GM08714 (cell line): ENCODE data around the gene AK8.

ENCODE experiments used
- H3K4me3 ChIP-seq: fragments of 200-500 bp; sonication (Bioruptor generic); 2 replicates; pipeline ENCODE4 v1.5.1; 2014; ENCODE audit warnings: mild to moderate bottlenecking, low read length, inconsistent platforms
- ZNF274 ChIP-seq: IDR thresholded peaks from 2 replicates; pipeline ENCODE4 v1.6.1; 2012; ENCODE audit warnings: mild to moderate bottlenecking, low read depth, low read length

The AK8 gene

DNA sequence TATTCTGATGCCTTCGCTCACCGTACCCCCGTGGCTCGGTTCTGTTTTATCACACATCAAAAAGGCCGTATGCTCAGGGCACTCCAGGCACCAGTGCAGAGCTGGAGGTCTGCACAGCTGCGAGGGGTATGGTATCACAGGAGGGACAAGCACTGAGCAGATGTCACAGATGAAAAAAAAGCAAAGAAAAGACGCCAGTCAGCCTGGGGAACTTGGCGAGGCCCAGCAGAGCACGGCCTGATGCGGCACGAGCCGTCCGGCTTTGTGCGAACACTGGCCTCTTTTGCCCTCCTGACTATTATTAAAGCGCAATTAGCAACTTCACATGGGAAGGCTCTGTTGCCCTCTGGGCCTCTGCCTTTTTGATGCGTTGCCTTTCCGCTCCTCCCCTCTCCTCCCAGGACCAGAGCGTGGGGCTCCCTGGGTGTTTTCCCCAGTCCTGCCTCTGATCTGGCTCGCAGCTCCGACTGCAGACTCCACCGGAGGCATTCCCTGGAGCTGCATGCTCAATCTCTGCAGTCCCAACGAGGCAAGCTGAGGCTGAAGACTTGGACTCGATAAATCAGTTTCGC is 44.4 kb downstream of the AK8 start:
- TF ChIP-seq ZNF274: no peak
- no peak overlapping the region for H3K4me3 ChIP-seq

DNA sequence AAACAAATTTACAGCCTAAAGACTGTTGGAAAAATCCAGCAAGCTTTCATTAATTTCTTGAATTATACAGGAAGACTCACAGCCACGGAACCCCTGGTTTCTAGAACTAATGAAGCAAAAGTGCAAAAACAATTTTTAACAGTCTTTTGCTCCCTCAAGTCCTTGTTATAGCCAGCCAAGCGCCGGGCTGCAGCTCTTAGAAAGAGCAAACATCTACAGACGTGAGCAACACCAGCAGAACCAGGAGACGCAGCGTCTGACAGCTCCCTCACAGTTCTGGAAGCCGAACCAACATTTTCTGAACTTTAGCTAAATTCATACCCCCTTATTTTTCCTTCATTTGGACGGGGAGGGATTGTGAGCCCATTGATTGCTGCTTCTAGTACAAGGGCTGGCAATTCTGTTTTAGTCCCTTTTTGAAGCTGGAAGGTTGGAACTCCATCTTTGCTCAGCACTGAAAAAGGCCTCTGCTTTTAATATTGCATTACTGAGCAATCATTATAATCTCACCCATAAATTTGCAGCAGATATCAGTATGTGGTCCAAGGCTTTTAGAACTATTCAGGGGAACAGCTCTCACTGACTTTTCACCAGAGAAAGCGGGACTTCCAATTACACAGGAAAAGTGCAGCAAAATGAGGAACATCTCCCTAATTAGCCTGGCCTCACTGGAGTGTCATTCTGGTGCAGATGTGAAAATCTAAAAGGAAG is 45.8 kb downstream of the AK8 start:
- TF ChIP-seq ZNF274: no peak
- H3K4me3 ChIP-seq: no peak overlapping the region

DNA sequence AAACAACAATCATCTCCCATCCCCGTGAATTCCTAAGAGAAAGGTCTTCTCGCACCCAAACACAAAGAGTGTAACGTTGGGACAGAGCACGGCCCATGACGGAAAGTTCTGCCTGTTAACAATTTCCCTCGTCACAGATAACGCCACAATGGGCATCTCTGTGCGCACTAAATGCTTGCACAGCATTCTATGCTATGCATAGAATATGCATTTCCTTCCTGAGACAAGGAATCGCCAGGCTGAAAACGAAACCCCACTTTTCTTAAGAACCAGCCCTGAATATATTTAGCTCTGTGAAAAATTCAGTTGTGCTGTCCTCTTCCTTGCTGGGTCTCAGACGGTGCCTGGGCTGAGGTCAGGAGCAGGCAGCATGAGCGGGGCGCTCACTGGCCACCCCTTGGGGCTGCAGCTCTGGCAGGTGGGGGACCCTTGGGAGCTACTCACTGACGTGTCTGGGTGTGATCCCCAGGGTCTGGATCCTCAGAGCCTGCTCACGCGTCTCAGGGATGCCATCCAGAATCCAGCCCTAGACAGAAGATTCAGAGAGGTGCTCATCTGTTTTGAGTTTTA is 49.8 kb downstream of the AK8 start:
- H3K4me3 ChIP-seq: no peak overlapping the region
- no peak for TF ChIP-seq ZNF274

DNA sequence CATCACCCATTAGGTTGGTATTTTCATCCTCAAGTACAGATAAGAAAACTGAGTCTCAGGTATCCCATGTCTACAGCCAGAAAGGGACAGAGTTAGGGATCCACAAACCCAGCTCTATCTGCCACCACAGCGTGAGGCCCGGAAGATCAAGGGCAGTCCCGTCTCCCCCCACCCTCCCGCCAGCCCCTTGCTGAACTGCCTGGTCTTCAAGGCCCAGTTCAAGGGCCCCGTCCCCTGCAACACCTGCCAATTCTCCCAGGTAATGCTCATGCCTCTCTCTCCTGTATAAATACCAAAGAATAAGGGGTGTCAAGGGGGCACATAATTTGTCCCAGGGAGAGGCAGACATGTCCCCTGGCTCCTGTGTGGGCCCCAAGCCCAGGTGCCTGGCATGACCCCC is 50.7 kb downstream of the AK8 start:
- H3K4me3 ChIP-seq: no peak overlapping the region
- TF ChIP-seq ZNF274: no peak

DNA sequence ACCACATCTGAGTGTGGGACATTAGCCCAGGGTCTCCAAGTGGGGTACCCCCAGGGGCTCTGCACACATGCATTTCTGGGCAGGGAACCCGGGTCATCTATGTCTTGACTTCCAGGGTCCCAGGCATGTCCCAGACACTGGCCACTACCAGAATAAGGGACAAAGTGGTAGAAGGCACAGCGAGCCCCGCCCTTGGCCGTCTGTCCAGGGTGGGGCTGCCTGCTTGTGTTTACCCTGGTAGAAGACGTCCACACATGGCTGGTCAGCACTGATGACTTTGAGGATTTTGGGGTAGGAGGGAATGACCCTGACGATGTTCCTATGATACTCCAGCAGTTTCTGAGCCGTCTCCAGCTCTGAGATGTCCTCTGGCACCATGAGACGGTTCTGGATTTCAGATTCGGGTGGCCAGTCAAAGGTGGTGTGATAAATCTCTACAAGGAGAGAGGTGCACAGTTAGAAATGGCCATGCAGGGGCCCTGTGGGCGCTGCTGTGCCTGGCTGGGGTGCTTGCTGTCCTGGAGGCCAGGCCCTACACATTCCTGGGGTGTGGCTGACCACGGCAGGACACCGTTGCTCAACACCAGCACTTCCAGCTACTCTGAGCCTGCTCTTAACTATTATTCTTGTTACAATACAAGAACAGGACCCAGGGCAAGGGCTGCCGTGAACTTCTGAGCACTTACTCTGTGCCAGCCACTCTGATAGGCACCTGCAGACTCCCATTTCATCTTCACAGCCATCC is 51.3 kb downstream of the AK8 start:
- no peak overlapping the region for H3K4me3 ChIP-seq
- TF ChIP-seq ZNF274: no peak

- H3K4me3 ChIP-seq: no peak overlapping the region
- no peak for TF ChIP-seq ZNF274
Measured at GRCh38 chr9:132826131-132826530, 52.0 kb downstream of the AK8 start.

- no peak for TF ChIP-seq ZNF274
- H3K4me3 ChIP-seq: no peak overlapping the region
Measured at GRCh38 chr9:132825430-132825829, 52.7 kb downstream of the AK8 start.

- TF ChIP-seq ZNF274: no peak
- H3K4me3 ChIP-seq: no peak overlapping the region
Measured at GRCh38 chr9:132824951-132825350, 53.1 kb downstream of the AK8 start.

DNA sequence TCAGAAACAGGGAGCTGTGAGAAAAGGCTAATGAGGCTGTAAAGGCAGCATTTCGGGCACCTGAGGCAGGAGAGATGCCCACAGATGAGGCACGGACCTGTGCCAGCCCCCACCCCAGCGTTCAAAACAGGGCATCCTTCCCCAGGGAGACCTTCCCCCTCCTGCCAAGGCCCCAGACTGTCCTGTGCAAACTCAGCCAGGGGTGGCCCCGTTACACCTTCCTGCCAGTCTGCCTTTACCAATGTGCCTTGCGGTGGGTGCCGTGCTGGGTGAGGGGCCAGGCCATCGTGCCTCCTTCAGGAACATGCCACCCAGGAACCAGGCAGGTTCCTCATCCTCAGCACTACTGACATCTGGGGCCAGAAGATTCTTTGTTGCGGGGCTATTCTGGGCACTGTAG is 53.9 kb downstream of the AK8 start:
- no peak overlapping the region for H3K4me3 ChIP-seq
- no peak for TF ChIP-seq ZNF274

DNA sequence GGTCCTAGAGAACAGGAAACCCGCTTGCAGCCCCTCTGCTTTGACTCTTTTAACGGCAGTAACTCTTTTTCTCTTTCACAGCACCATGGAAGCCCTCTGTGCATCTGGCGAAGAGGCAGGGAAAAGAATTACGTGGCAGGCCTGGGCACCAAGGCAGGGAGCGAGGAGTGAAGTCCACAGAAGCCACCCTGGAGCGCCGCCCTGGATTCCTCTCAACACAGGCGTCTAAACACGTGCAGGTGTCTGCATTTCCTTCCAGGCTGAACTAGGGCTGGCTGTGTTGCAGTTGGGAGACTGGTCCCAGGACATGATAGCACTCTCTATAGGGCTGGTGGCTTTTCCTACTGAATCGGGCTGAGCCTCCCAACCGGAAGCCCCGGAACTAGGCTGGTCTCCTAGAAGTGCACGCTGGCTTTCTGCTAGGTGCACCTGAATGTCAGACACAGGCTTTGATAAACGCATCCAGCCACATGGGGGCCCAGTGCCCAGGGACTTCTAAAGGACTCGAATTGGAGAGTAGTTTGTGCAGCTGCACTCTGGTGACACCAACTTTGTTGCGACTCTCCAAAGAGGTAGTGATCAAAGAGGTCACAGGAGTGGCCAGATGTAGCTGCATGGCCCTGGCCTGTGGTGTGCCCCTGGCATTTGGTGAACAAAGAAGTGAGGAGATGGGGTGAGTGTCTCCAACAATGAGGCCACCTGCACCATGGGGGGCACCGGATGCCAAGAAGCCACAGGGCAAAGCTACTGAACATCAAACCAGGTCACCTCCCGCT is 54.5 kb downstream of the AK8 start:
- TF ChIP-seq ZNF274: no peak
- no peak overlapping the region for H3K4me3 ChIP-seq

DNA sequence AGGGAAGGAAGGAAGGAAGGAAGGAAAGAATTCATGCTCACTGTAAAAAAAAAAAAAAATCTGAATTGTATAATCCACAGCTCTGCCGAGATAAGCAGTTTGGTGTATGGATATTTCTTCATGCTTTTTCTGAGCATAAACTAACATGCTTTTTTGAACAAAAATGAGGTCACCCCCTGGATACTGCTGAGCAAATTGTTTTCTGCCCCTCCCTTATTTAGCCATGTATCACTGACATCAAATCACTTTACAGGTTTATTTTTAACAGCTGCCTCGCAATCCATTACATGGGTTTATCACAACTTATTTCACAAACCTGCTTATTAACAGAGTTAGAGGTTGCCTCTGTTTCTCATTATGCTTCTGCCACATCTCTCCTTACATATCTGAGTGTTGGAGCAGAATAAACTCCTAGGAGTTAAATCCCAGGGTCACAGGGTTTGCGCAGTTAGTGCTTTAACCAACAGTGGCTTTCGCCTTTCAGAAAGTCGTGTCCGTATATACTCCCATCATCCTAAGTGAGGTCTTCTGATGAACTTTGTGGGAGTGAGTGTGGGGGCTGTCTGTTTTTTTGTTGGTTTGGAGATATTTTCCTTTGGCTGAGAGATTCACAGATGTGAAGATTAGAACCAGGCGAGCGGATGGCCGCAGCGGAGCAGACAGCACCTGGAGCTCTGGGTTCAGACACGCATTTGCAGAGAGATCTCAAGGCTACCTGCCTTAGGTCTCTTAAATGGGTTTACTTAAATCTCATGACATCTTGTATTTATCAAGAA is 57.7 kb downstream of the AK8 start:
- H3K4me3 ChIP-seq: no peak overlapping the region
- TF ChIP-seq ZNF274: no peak

DNA sequence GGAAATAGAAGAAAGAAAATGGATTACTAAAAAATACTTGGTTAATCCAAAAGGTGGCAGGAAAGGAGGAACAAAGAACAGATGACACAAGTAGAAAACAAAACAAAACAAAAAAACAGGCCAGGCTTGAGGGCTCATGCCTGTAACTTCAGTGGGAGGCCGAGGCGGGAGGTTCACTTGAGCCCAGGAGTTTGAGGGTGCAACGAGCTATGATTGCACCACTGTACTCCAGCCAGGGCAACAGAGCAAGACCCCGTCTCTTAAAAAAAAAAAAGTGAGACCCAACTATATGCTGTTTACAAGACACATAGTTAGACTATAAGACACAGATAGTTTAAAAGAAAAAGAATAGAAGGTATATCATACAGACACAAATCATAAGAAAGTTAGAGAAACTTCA is 59.5 kb downstream of the AK8 start:
- no peak overlapping the region for H3K4me3 ChIP-seq
- no peak for TF ChIP-seq ZNF274

DNA sequence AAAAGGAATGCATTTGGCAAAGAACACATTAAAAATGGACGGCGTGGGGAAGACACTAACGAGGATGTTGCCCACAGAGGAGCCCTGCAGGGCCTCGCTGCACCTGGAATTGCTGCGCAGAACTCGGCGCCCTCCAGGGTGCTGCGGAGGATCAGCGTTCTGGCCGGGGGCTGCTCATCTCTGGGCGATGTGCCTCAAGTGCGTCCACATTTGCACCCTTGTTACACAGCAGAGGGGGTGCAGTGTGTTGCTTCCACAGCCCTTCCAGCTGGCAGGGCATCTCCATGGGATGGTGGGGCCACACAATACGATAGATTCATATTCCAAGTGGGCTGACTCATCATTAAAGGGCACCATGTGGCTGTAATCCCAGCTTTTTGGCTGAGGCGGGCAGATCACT is 63.1 kb downstream of the AK8 start:
- no peak overlapping the region for H3K4me3 ChIP-seq
- TF ChIP-seq ZNF274: no peak
